HTERT RPE-1 (cell line): ENCODE results near the gene CTNNBIP1.

Experiments
- in situ Hi-C: fragments of 300-500 bp; cut with MboI; formaldehyde crosslinking; loops from 4 replicates; pipeline ENCODE4 v1.14.3; 2020; ENCODE audit warnings: low sequenced_read_pairs

CTNNBIP1 gene

GRCh38 chr1:9838946-9839345 is 71.1 kb downstream of the CTNNBIP1 start:
- in situ Hi-C loops, result no loop called here

- in situ Hi-C loops, result no loop called here
Observed at GRCh38 chr1:9836632-9836960, 73.5 kb downstream of the CTNNBIP1 start.

DNA sequence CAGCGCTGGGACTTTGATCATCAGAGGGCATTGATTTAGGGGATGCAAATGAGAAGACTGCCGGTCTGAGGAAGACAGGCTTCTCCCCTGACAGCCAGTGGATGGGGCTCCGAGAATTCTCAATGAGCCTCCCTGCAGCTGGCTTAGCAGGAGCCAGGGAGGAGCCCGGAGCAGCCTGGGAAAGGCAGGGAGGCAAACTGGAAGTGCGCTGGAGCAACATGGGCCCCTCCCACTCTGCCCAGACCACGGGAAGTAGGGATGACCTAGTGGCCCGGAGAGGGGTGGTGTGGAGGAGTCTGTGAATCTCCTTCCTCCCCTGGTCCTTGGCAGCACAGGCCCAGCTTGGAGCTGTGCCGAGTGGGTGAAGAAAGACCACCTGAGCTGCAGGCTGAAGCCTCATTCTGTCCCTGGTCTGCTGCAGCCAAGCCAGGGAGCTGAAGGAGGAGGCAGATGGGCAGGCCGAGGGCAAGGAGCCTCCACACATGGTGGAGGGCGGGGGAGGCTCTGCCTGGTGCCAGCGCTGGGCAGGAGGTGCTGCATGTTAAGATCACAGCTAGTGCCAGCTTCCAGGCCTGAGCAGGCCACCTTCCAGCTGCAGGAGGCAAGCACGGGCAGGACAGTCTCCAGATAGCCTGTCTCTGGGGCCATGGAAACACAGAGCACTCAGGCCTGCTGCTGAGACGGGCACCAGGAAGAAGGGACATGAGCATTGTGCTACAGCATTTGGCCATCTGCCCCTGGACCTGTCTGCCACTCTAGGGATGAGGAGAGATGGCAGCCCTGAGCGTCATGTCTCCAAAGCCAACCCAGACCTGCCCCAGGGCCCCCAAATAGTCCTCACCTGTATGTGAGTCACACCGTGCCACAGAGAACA is 74.1 kb downstream of the CTNNBIP1 start:
- in situ Hi-C loops, result no loop called here

DNA sequence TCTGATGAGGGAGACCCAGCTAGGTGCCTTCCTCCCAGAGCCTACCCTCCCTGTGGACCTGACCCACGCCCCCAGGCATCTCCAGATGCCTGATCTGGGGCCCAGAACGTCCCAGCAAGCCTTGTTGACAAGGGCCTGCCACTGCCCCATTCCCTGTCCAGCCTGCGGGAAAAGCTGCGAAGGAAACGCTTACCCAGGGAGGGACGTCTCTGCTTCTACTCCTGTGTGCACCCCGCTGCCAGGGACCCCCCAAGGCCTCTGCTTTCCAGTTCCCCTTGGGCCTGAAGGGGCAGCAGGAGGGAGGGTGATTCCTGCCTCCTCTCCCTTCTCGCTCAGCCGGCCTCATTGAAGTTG is 74.7 kb downstream of the CTNNBIP1 start:
- in situ Hi-C loops, result no loop called here

- in situ Hi-C loops, result no loop called here
Observed at GRCh38 chr1:9833632-9834031, 76.4 kb downstream of the CTNNBIP1 start.

DNA sequence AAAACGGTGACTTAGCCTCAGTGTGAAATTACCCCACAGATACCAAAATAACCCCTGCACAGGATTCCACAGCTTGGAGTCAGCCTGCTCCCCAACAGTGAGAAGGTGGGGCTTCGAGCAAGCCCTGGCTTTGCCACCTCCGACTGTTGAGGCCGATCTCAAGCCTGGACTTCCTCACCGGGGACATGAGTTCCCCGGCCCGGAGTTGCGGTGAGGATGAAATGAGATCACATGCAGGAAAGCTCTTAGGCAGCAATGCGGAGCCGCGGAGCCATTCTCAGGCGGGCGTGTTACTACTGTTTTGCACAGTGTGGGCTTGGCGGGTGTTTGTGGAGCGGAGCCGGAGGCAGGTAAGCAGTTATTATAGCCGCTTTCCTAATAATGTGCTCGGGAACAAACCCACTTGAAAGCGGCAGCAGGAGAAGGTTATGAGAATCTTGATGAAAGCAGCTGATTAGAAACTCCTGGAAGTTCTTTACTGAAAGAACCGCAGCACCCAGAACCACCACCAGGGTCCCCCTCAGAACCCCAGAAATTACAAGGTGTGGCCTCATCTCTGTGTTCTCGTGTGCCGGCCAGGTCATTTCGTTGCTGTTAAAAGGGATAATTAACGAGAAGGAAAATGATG is 82.4 kb downstream of the CTNNBIP1 start:
- in situ Hi-C loops, result no loop called here

DNA sequence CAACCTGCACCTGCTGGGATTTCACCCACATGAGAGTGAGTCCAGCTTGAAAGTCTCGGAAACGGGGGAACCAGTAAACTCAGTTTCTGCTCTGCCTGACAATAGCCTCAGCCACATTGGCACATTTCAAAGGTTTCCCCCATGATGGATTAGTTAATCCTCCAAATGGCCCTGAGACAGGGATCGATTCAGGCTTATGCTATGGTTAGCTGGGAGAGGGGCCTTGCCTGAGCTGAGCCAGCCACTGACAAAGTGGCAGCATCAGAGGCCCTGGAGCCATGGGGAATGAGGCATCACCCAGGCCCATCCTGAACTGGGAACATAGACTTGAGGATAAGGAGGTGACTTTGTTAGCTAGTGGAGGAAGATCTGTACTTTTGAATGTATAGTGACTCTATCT is 83.5 kb downstream of the CTNNBIP1 start:
- in situ Hi-C loops, result no loop called here

DNA sequence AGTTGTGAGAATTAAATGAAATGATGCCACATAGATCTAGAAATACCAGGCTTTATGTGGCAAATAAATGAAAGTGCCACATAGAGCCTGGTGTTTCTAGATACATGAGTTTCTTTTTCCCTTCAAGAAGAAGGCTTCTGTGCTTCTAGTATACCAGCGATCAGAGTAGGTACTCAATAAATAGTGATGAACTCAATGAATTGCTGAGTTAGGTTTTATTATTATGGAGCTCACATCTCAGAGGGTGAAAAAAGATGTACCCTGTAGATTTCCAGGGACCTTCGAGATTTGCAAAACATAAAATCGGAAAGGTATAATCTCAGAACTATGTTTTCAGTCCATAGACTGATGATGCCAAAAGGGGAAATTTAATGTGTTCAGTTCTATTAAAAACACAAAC is 84.0 kb downstream of the CTNNBIP1 start:
- in situ Hi-C loops, result no loop called here

DNA sequence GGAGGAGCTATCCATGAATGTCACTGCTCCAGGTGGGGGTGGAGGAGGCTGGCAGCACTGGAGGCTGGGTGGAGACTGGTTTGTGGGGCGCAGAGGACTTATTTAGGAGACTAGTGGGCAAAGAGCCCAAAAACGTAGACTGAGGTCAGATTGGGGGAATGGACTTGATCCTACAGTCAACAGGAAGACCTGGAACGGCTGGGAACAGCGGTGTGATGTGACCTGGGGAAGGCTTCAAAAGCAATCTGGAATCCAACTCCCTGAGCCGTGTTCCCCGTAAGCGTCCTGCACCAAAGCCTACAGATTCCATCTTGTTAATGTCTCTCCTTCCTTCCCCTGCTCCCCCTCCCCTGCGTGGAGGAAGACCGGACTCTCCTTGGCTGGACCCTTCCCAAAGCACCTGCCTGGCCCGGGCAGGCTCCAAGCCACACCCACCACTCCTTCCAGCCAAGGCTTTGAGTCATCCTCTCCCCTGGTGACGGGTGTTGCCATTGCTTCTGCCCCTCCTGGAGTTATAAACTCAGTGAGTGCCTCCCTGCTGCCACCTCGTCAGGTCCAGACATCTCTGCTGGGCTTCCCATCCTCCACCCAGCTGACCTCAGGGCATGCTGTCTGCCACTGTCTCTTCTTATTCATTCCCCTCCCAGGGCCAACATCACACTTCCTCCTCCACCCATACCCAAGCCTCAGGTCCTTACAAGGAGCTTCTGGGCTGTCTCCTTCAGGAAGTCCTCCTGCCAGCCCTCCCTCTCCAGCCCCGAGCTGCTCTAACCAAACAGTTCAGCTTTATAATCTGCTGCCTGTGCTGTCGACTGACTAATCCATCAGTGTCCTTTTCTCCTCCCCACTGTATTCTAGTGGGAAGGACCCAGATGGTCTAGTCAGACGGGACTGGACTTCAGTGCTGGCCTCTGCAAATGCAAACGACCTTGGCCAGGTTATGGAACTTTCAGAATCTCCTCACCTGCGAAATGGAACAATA is 84.7 kb downstream of the CTNNBIP1 start:
- in situ Hi-C loops, result no loop called here

DNA sequence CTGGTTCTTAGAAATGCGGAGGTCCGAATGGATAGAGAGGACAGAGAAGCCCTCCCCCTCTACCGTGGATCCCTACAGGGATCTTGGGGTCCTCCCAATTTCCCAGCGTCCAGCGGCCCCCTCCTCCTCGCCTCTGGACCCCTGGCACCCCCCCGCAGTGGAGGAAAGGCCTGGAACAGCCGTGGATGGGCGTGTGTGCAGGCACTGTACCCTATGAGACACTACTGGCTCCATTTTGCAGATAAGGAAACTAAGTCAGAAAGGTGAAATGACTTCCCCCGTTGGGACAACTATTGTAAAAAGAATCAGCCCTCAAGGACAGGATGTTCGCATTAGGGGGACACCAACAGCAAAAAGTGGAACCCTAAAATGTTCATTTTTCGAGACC is 85.4 kb downstream of the CTNNBIP1 start:
- in situ Hi-C loops, result no loop called here

- in situ Hi-C loops, result no loop called here
Observed at GRCh38 chr1:9823943-9824701, 85.9 kb downstream of the CTNNBIP1 start, which contains the start of gene CLSTN1. TSS of gene CLSTN1 (minus strand) at chr1:9823965. CDS start at chr1:9823733, 232 bp downstream.

GRCh38 chr1:9823693-9823942 is 86.5 kb downstream of the CTNNBIP1 start:
- in situ Hi-C loops, result no loop called here

DNA sequence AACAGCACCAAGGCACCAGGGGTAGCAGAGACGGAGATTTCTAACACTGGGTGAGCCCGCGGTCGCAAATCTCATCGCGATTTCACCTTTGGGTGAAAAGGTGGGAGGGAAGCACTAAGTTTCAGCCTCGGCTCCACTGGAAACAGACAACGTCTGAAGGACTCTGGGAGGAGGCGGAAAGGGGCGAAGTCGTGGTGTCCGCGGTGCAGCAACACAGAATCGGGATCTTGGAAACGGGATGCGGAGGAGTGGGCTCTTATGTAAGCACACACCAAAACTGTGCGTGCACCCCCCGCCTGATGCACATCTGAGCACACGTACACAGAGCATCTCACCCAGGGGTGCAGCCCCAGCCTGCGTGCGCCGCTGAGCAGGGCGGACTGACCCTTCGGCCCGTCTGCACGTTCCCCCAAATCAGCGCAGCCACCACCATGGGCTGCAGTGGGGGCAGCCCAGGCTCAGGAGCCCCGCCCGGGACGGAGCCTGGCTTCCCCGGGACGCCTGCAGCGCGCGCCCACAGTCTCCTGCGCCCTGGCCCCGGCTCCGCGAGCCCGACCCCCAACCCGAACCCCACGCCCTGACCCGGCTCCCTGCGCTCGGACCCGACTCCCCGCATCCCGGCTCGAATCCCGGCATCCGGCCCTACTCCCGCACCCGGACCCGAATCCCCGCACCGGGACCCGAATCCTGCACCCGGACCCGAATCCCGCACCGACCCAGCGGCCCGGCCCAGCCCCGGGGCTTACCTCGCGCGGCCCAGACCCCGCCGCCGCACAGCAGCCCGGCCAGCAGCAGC is 87.0 kb downstream of the CTNNBIP1 start:
- in situ Hi-C loops, result no loop called here

GRCh38 chr1:9822490-9822889 is 87.6 kb downstream of the CTNNBIP1 start:
- in situ Hi-C loops, result no loop called here

DNA sequence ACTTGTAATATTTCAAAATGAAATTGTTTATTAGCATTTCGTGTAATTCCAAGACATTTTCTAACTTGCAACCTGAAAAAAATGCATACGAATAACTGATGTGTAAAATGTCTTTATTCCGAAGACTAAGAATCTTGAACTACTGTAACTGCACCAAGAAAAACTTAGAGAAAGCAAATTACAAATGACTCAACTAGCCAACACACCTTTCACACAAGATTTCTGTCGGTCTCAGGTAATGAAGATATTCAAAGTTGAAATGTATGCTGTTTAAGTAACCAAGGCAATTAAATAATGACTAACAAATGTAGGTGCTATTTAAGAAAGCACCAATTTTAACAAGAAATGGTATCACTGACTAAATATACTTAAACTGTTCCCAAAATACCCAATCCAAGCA is 88.4 kb downstream of the CTNNBIP1 start:
- in situ Hi-C loops, result no loop called here

DNA sequence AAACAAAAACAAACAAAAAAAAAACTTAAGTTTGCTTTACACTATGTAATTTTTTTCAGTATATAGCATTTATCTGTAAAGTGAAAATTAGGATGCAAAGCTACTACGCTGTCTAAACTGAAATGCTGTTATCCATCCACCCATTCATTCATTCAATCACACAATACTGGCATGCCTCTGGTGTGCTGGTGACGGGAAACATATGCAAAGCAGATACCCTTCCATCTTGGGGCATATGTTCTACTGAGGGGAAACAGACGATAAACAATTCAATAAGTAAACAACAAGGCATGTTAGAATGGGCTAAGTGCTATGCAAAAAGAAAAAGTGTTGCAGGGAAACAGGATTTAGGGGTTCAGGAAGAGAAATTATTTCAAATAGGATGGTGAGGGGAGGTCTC is 89.5 kb downstream of the CTNNBIP1 start:
- in situ Hi-C loops, result no loop called here

- in situ Hi-C loops, result no loop called here
Observed at GRCh38 chr1:9817734-9818133, 92.3 kb downstream of the CTNNBIP1 start.

GRCh38 chr1:9816199-9816598 is 93.9 kb downstream of the CTNNBIP1 start:
- in situ Hi-C loops, result no loop called here

GRCh38 chr1:9815150-9815549 is 94.9 kb downstream of the CTNNBIP1 start:
- in situ Hi-C loops, result no loop called here

DNA sequence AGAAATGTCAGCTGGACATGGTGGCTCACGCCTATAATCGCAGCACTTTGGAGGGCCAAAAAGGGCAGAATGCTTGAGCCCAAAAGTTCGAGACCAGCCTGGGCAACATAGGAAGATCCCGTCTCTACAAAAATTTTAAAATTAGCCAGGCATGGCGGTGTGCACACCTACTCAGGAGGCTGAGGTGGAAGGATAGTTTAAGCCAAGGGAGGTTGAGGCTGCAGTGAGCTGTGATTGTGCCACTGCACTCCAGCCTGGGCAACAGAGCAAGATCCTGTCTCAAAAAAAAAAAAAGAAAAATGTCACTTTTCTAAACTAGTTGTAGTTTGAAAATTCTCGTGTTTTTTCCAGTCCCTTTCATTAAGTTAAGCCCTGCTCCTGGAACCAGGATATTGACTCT is 95.5 kb downstream of the CTNNBIP1 start:
- in situ Hi-C loops, result no loop called here
